CD4-positive, alpha-beta memory T cell (primary cell): ENCODE measurements around the gene TPP2. TPM values are rescaled to one million over a fixed set of nuclear protein-coding genes. Genes with fewer than 3 reads are reported as not detected.

Experiments used
- CTCF ChIA-PET: fragments of 350-600 bp; sonication (Branson Sonifier 250); formaldehyde crosslinking; loops from one replicate; lab custom pipeline; 2021; ENCODE audit warnings: inconsistent platforms; ENCODE audit not compliant: partially characterized antibody; lab: Charles Lee
- POLR2A ChIA-PET: fragments of 350-600 bp; sonication (Branson Sonifier 250); formaldehyde crosslinking; loops from one replicate; lab custom pipeline; 2021; ENCODE audit not compliant: partially characterized antibody; lab: Charles Lee
- DNase-seq, 5 donors: peaks; one replicate each; pipeline versions ENCODE4 v3.0.0 to v3.0.0-alpha.2; 2020 to 2022; ENCODE audit warnings: mixed read lengths in 1 of 5
- H3K27ac ChIP-seq: one replicate; pipeline ENCODE4 v1.7.0; 2013; ENCODE audit warnings: low read depth, low read length
- H3K27me3 ChIP-seq: 2 replicates; pipeline ENCODE4 v1.7.0; 2013; ENCODE audit warnings: mild to moderate bottlenecking, low read length, moderate library complexity; ENCODE audit not compliant: insufficient read depth
- H3K36me3 ChIP-seq: 2 replicates; pipeline ENCODE4 v1.7.0; 2013; ENCODE audit warnings: mild to moderate bottlenecking, low read length, moderate library complexity; ENCODE audit not compliant: insufficient read depth
- H3K4me1 ChIP-seq: 2 replicates; pipeline ENCODE4 v1.7.0; 2013; ENCODE audit warnings: mild to moderate bottlenecking, low read length, moderate library complexity; ENCODE audit not compliant: insufficient read depth
- H3K4me3 ChIP-seq, 2 donors: one replicate each; pipeline ENCODE4 v1.7.0; 2013; ENCODE audit warnings: low read length in 2 of 2, mild to moderate bottlenecking in 1 of 2
- H3K9me3 ChIP-seq, 2 donors: one replicate each; pipeline ENCODE4 v1.7.0; 2013; ENCODE audit warnings: low read length in 2 of 2, control low read depth in 1 of 2; ENCODE audit not compliant: control insufficient read depth in 1 of 2
- H3K27ac Mint-ChIP-seq, 7 donors: one replicate each; pipeline ENCODE4 v1.8.0; 2020 to 2021; ENCODE audit warnings: mixed read lengths in 7 of 7, mild to moderate bottlenecking in 6 of 7, inconsistent platforms in 3 of 7, moderate library complexity in 3 of 7
- H3K27me3 Mint-ChIP-seq, 2 donors: one replicate each; pipeline ENCODE4 v1.8.0; 2020 to 2021; ENCODE audit warnings: mixed read lengths in 2 of 2
- H3K36me3 Mint-ChIP-seq, 2 donors: one replicate each; pipeline ENCODE4 v1.8.0; 2020 to 2021; ENCODE audit warnings: mixed read lengths in 2 of 2, inconsistent platforms in 1 of 2, mild to moderate bottlenecking in 1 of 2
- H3K4me1 Mint-ChIP-seq, 4 donors: one replicate each; pipeline ENCODE4 v1.8.0; 2020 to 2021; ENCODE audit warnings: mixed read lengths in 4 of 4, mild to moderate bottlenecking in 1 of 4
- H3K4me3 Mint-ChIP-seq, 8 donors: one replicate each; pipeline ENCODE4 v1.8.0; 2020 to 2021; ENCODE audit warnings: mixed read lengths in 8 of 8, mild to moderate bottlenecking in 7 of 8, moderate library complexity in 6 of 8, inconsistent platforms in 3 of 8
- H3K9me3 Mint-ChIP-seq, 8 donors: one replicate each; pipeline ENCODE4 v1.8.0; 2020 to 2021; ENCODE audit warnings: mixed read lengths in 8 of 8, mild to moderate bottlenecking in 5 of 8, inconsistent platforms in 3 of 8, moderate library complexity in 1 of 8
- intact Hi-C: fragments of 100-400 bp; cut with micrococcal nuclease; formaldehyde crosslinking; loops from one replicate; pipeline ENCODE4 v1.15.1; 2023
- polyA plus RNA-seq, 2 donors: library from polyadenylated mRNA; unstranded; fragments of 300-500 nt; fragmentation: Illumina TruSeq; gene quantifications; one replicate each; pipeline ENCODE4 v1.2.3, GENCODE V29; 2021
- total RNA-seq, 2 experiments: library from RNA; stranded (reverse); gene quantifications; one replicate each; pipeline ENCODE4 v1.2.3, GENCODE V29; 2021

TPP2 gene
- total RNA-seq (100 to 1,000 TPM; 117 TPM), polyA plus RNA-seq (10 to 100 TPM; 42.8 to 57.8 TPM)

GRCh38 chr13:102596147-102597028, at the start of gene TPP2:
TSS of gene TPP2 (plus strand) at chr13:102596986. CDS start at chr13:102597039, 53 bp downstream.
- peaks cover 2 to 32% of the 10 kb centered on the region in 2 donors for H3K36me3 Mint-ChIP-seq
- peak; percentile 97 to 98 (median 97) for DNase-seq
- peak within 1 kb of the TSS; percentile 97 to 99 (median 98) for H3K4me3 Mint-ChIP-seq

GRCh38 chr13:102548811-102549210, 48.0 kb upstream of the TPP2 start:
- no peaks in the 10 kb centered on the region for H3K36me3 Mint-ChIP-seq
- H3K36me3 ChIP-seq: no peaks in the 10 kb centered on the region
- H3K4me3 Mint-ChIP-seq: no peak overlapping the region
- DNase-seq: no peak
- H3K9me3 ChIP-seq: no peaks in the 10 kb centered on the region
- H3K4me1 Mint-ChIP-seq: peaks cover 0 to 2% (median 0%) of the 10 kb centered on the region in 4 donors
- H3K27ac ChIP-seq: no peak overlapping the region
- no peaks in the 10 kb centered on the region for H3K4me1 ChIP-seq
- intact Hi-C loops: no loop called here
- H3K27ac Mint-ChIP-seq: no peak overlapping the region
- no peaks in the 10 kb centered on the region for H3K27me3 ChIP-seq
- H3K27me3 Mint-ChIP-seq: peaks cover 6 to 10% of the 10 kb centered on the region in 2 donors
- peaks cover 0 to 4% (median 0%) of the 10 kb centered on the region in 8 donors for H3K9me3 Mint-ChIP-seq
- H3K4me3 ChIP-seq: no peak overlapping the region
- ChIA-PET CTCF (no interaction called here), POLR2A (no interaction called here)

More at GRCh38 chr13:102596147-102597028, at the start of gene TPP2:
- Mint-ChIP-seq H3K4me1 (peaks cover 53 to 83% (median 64%) of the 10 kb centered on the region in 4 donors), H3K27ac (peak within 1 kb of the TSS; percentile 99 to 100 (median 100)), H3K27me3 (no peaks in the 10 kb centered on the region), H3K9me3 (peaks cover 0 to 2% (median 0%) of the 10 kb centered on the region in 8 donors)
- H3K4me1 ChIP-seq: peaks cover 65% of the 10 kb centered on the region
- H3K9me3 ChIP-seq: no peaks in the 10 kb centered on the region
- intact Hi-C loops: loop anchor here (1.0 to 2.0 kb wide), 5 partner anchors 16 to 249 kb away; partner anchors contain the start of gene TEX30
- CTCF ChIA-PET: interaction anchor here (0.5 to 9.6 kb wide), 8 partner anchors 9 to 251 kb away, joined by 3 to 122 read pairs (median 6); partner anchors contain the start of gene ERCC5
- H3K27ac ChIP-seq: peak within 1 kb of the TSS; percentile 93
- POLR2A ChIA-PET: interaction anchor here (0.9 to 11.3 kb wide), 30 partner anchors 7 to 1922 kb away, joined by 3 to 444 read pairs (median 6); partner anchors contain the start of genes BIVM, ERCC5, POGLUT2 and TEX30
- H3K27me3 ChIP-seq: no peaks in the 10 kb centered on the region
- no peaks in the 10 kb centered on the region for H3K36me3 ChIP-seq
- H3K4me3 ChIP-seq: peak within 1 kb of the TSS; percentile 78 to 96

GRCh38 chr13:102550507-102550906, 46.3 kb upstream of the TPP2 start:
- DNase-seq: no peak
- Mint-ChIP-seq H3K9me3 (peaks cover 0 to 2% (median 0%) of the 10 kb centered on the region in 8 donors), H3K27me3 (peaks cover under 1 to 4% of the 10 kb centered on the region in 2 donors), H3K36me3 (no peaks in the 10 kb centered on the region), H3K27ac (no peak overlapping the region), H3K4me1 (no peaks in the 10 kb centered on the region), H3K4me3 (no peak overlapping the region)
- no peaks in the 10 kb centered on the region for H3K36me3 ChIP-seq
- no peak overlapping the region for H3K4me3 ChIP-seq
- ChIA-PET CTCF (no interaction called here), POLR2A (no interaction called here)
- H3K9me3 ChIP-seq: no peaks in the 10 kb centered on the region
- intact Hi-C loops: no loop called here
- no peaks in the 10 kb centered on the region for H3K4me1 ChIP-seq
- no peaks in the 10 kb centered on the region for H3K27me3 ChIP-seq
- no peak overlapping the region for H3K27ac ChIP-seq

- H3K36me3 Mint-ChIP-seq: no peaks in the 10 kb centered on the region
- Histone ChIP-seq H3K4me3 (no peak overlapping the region), H3K9me3 (no peaks in the 10 kb centered on the region), H3K27me3 (no peaks in the 10 kb centered on the region), H3K4me1 (no peaks in the 10 kb centered on the region), H3K27ac (no peak overlapping the region), H3K36me3 (no peaks in the 10 kb centered on the region)
- no peak overlapping the region for H3K27ac Mint-ChIP-seq
- peaks cover 0 to 4% (median 1%) of the 10 kb centered on the region in 4 donors for H3K4me1 Mint-ChIP-seq
- no peaks in the 10 kb centered on the region for H3K27me3 Mint-ChIP-seq
- H3K4me3 Mint-ChIP-seq: no peak overlapping the region
- peak in 4 of 5 donors; percentile 22 to 40 (median 32) for DNase-seq
- CTCF ChIA-PET: interaction anchor here (0.7 to 3.7 kb wide), 18 partner anchors 10 to 1411 kb away, joined by 3 to 31 read pairs (median 4); no protein-coding TSS in a partner anchor
- no peaks in the 10 kb centered on the region for H3K9me3 Mint-ChIP-seq
- POLR2A ChIA-PET: no interaction called here
- intact Hi-C loops: loop anchor here (1.0 to 5.0 kb wide), 2 partner anchors 614 to 1042 kb away; no protein-coding TSS in a partner anchor
Observed at GRCh38 chr13:102555914-102556553, 40.8 kb upstream of the TPP2 start.

GRCh38 chr13:102556806-102557205, 40.0 kb upstream of the TPP2 start:
- Histone ChIP-seq H3K9me3 (no peaks in the 10 kb centered on the region), H3K27ac (no peak overlapping the region), H3K4me3 (no peak overlapping the region), H3K4me1 (no peaks in the 10 kb centered on the region), H3K27me3 (no peaks in the 10 kb centered on the region), H3K36me3 (no peaks in the 10 kb centered on the region)
- no peaks in the 10 kb centered on the region for H3K36me3 Mint-ChIP-seq
- no peak for DNase-seq
- H3K9me3 Mint-ChIP-seq: no peaks in the 10 kb centered on the region
- H3K27ac Mint-ChIP-seq: no peak overlapping the region
- no peaks in the 10 kb centered on the region for H3K27me3 Mint-ChIP-seq
- ChIA-PET CTCF (interaction anchor here (0.9 to 3.7 kb wide), 13 partner anchors 11 to 1412 kb away, joined by 3 to 31 read pairs (median 5); no protein-coding TSS in a partner anchor), POLR2A (no interaction called here)
- H3K4me1 Mint-ChIP-seq: peaks cover 0 to 4% (median 1%) of the 10 kb centered on the region in 4 donors
- no peak overlapping the region for H3K4me3 Mint-ChIP-seq
- intact Hi-C loops: loop anchor here (1.0 to 5.0 kb wide), 2 partner anchors 615 to 1043 kb away; no protein-coding TSS in a partner anchor

- intact Hi-C loops: loop anchor here (5.0 kb wide), 1 partner anchor 616 kb away; no protein-coding TSS in a partner anchor
- H3K4me1 ChIP-seq: no peaks in the 10 kb centered on the region
- Mint-ChIP-seq H3K4me3 (no peak overlapping the region), H3K4me1 (peaks cover 0 to 4% (median 1%) of the 10 kb centered on the region in 4 donors), H3K27me3 (peaks cover 0 to 5% of the 10 kb centered on the region in 2 donors), H3K36me3 (no peaks in the 10 kb centered on the region), H3K9me3 (peaks cover 0 to 5% (median 0%) of the 10 kb centered on the region in 8 donors), H3K27ac (no peak overlapping the region)
- H3K9me3 ChIP-seq: no peaks in the 10 kb centered on the region
- POLR2A ChIA-PET: no interaction called here
- no peaks in the 10 kb centered on the region for H3K27me3 ChIP-seq
- no peak for DNase-seq
- H3K27ac ChIP-seq: no peak overlapping the region
- CTCF ChIA-PET: interaction anchor here (1.0 to 1.5 kb wide), 4 partner anchors 10 to 1413 kb away, joined by 4 to 5 read pairs (median 4); no protein-coding TSS in a partner anchor
- H3K36me3 ChIP-seq: no peaks in the 10 kb centered on the region
- H3K4me3 ChIP-seq: no peak overlapping the region
Observed at GRCh38 chr13:102558029-102558428, 38.8 kb upstream of the TPP2 start.
